GM23338 (cell line): Measurements from ENCODE around the gene PROC. TPM values are rescaled to one million over a fixed set of nuclear protein-coding genes. Genes with fewer than 3 reads are reported as not detected.
A peak's percentile ranks its signal among the peaks of the same experiment; 100 is the strongest.

Experiments
- ATAC-seq: fragments of 200-7000 bp; cut with Tn5 transposase; 3 replicates; pipeline ENCODE4 v1.9.1; 2020
- DNase-seq: peaks from one replicate; pipeline ENCODE4 v3.0.0-alpha.2; 2015; ENCODE audit warnings: low spot score
- H2AFZ ChIP-seq: fragments of 200-600 bp; sonication (generic); 2 replicates; pipeline ENCODE4 v1.8.0; 2016; ENCODE audit warnings: antibody characterized with exemption, mild to moderate bottlenecking, moderate library complexity
- H3F3A ChIP-seq: fragments of 200-600 bp; sonication (generic); replicated peaks from 2 replicates; pipeline ENCODE4 v1.8.0; 2017; ENCODE audit warnings: antibody characterized with exemption, mixed run types, low read depth
- H3K27ac ChIP-seq: fragments of 200-600 bp; sonication (generic); 2 replicates; pipeline ENCODE4 v1.6.1; 2016; ENCODE audit warnings: low read depth
- H3K27me3 ChIP-seq: fragments of 200-600 bp; sonication (generic); 2 replicates; pipeline ENCODE4 v1.8.0; 2016; ENCODE audit warnings: mild to moderate bottlenecking, mixed run types, moderate library complexity; ENCODE audit not compliant: insufficient read depth
- H3K36me3 ChIP-seq: fragments of 200-600 bp; sonication (generic); 2 replicates; pipeline ENCODE4 v1.8.0; 2016; ENCODE audit warnings: mild to moderate bottlenecking; ENCODE audit not compliant: insufficient read depth
- H3K4me1 ChIP-seq: fragments of 200-600 bp; sonication (generic); 2 replicates; pipeline ENCODE4 v1.8.0; 2016; ENCODE audit warnings: mild to moderate bottlenecking, moderate library complexity; ENCODE audit not compliant: insufficient read depth
- H3K4me2 ChIP-seq: fragments of 200-600 bp; sonication (generic); 2 replicates; pipeline ENCODE4 v1.7.1; 2017; ENCODE audit warnings: mixed run types
- H3K4me3 ChIP-seq: fragments of 200-600 bp; sonication (generic); 2 replicates; pipeline ENCODE4 v1.6.1; 2016; ENCODE audit warnings: mixed run types
- H3K79me2 ChIP-seq: fragments of 200-600 bp; sonication (generic); replicated peaks from 2 replicates; pipeline ENCODE4 v1.8.0; 2017; ENCODE audit warnings: mild to moderate bottlenecking; ENCODE audit not compliant: insufficient read depth
- H3K9me2 ChIP-seq: fragments of 200-600 bp; sonication (generic); 2 replicates; pipeline ENCODE4 v1.8.0; 2017; ENCODE audit not compliant: insufficient read depth
- H4K20me1 ChIP-seq: fragments of 200-600 bp; sonication (generic); replicated peaks from 2 replicates; pipeline ENCODE4 v1.8.0; 2017; ENCODE audit warnings: mild to moderate bottlenecking; ENCODE audit not compliant: insufficient read depth
- H3K27ac Mint-ChIP-seq: 2 replicates; pipeline ENCODE4 v1.8.0; 2020; ENCODE audit warnings: inconsistent platforms, mild to moderate bottlenecking, moderate library complexity, mixed read lengths
- H3K27me3 Mint-ChIP-seq: 3 replicates; pipeline ENCODE4 v1.8.0; 2022; ENCODE audit warnings: low read depth, mild to moderate bottlenecking, moderate library complexity, mixed read lengths, inconsistent platforms; ENCODE audit not compliant: insufficient read depth, poor library complexity
- H3K36me3 Mint-ChIP-seq: 3 replicates; pipeline ENCODE4 v1.8.0; 2021; ENCODE audit warnings: low read depth, mild to moderate bottlenecking, inconsistent platforms, moderate library complexity, mixed read lengths
- H3K4me1 Mint-ChIP-seq: 3 replicates; pipeline ENCODE4 v1.8.0; 2020; ENCODE audit warnings: mild to moderate bottlenecking, inconsistent platforms, mixed read lengths
- H3K4me3 Mint-ChIP-seq: 3 replicates; pipeline ENCODE4 v1.8.0; 2021; ENCODE audit warnings: moderate library complexity, mild to moderate bottlenecking, inconsistent platforms, mixed read lengths
- H3K9me3 Mint-ChIP-seq: 3 replicates; pipeline ENCODE4 v1.8.0; 2020; ENCODE audit warnings: moderate library complexity, mild to moderate bottlenecking, inconsistent platforms, mixed read lengths
- CREB1 ChIP-seq: fragments of 250-450 bp; sonication (Bioruptor Pico); IDR thresholded peaks from 2 replicates; pipeline ENCODE4 v1.5.0; 2020; ENCODE audit warnings: low read depth, mild to moderate bottlenecking, moderate library complexity
- EZH2 ChIP-seq: fragments of 200-600 bp; sonication (generic); IDR thresholded peaks from one replicate; pipeline ENCODE4 v1.8.0; 2017; ENCODE audit warnings: antibody characterized with exemption, mild to moderate bottlenecking, low read depth; ENCODE audit not compliant: unreplicated experiment
- EZH2phosphoT487 ChIP-seq: fragments of 200-600 bp; sonication (generic); IDR thresholded peaks from one replicate; pipeline ENCODE4 v1.8.1; 2018; ENCODE audit warnings: antibody characterized with exemption; ENCODE audit not compliant: unreplicated experiment
- JUNB ChIP-seq: IDR thresholded peaks from one replicate; pipeline ENCODE4 v1.6.1; 2016; ENCODE audit warnings: antibody characterized with exemption; ENCODE audit not compliant: unreplicated experiment
- NANOG ChIP-seq: IDR thresholded peaks from 2 replicates; pipeline ENCODE4 v1.6.1; 2016; ENCODE audit warnings: antibody characterized with exemption, borderline replicate concordance
- POLR2AphosphoS5 ChIP-seq: IDR thresholded peaks from 2 replicates; pipeline ENCODE4 v1.6.1; 2016; ENCODE audit warnings: antibody characterized with exemption, low read depth
- STAT1 ChIP-seq: IDR thresholded peaks from one replicate; pipeline ENCODE4 v1.6.1; 2016; ENCODE audit warnings: antibody characterized with exemption; ENCODE audit not compliant: unreplicated experiment
- ZNF114 ChIP-seq: fragments of 250-450 bp; sonication (Bioruptor Pico); IDR thresholded peaks from 2 replicates; pipeline ENCODE4 v1.5.0; 2020; ENCODE audit warnings: mild to moderate bottlenecking, moderate library complexity
- ZNF331 ChIP-seq: fragments of 250-450 bp; sonication (Bioruptor Pico); IDR thresholded peaks from 2 replicates; pipeline ENCODE4 v1.5.0; 2020; ENCODE audit warnings: low read depth, mild to moderate bottlenecking, moderate library complexity
- polyA plus RNA-seq: library from polyadenylated mRNA; unstranded; fragments of >200 nt; fragmentation: Nextera tagmentation; extraction: Ambion mirVana; gene quantifications from 2 replicates; pipeline ENCODE4 v1.2.1, GENCODE V29; 2016
- total RNA-seq: library from RNA; depleted of rRNA; stranded (reverse); fragments of >200 nt; shearing (Covaris generic); gene quantifications from 2 replicates; pipeline ENCODE4 v1.2.3, GENCODE V29; 2014
- TF ChIP-seq, protein P1 (sequence below): IDR thresholded peaks from one replicate; pipeline ENCODE4 v1.6.1; 2018; ENCODE audit warnings: antibody characterized with exemption; ENCODE audit not compliant: unreplicated experiment
- TF ChIP-seq, protein P2 (sequence below): IDR thresholded peaks from 2 replicates; pipeline ENCODE4 v1.6.1; 2016; ENCODE audit warnings: antibody characterized with exemption
- TF ChIP-seq, protein P3 (sequence below): fragments of 250-450 bp; sonication (Bioruptor Pico); IDR thresholded peaks from 2 replicates; pipeline ENCODE4 v1.5.0; 2020; ENCODE audit warnings: mild to moderate bottlenecking, moderate library complexity
- TF ChIP-seq, protein P4 (sequence below), 2 experiments: fragments of 200-600 bp in 1 of 2; sonication (generic) in 1 of 2; conservative IDR thresholded peaks; 2 replicates each; pipeline versions ENCODE4 v1.5.1 to v1.6.1; 2016 to 2017; ENCODE audit warnings: antibody characterized with exemption in 2 of 2, low read depth in 2 of 2, mild to moderate bottlenecking in 2 of 2, moderate library complexity in 1 of 2

Gene PROC
- total and polyA plus RNA-seq, 2 experiments from 2014 or later: 1.7 to 2.4 TPM

DNA sequence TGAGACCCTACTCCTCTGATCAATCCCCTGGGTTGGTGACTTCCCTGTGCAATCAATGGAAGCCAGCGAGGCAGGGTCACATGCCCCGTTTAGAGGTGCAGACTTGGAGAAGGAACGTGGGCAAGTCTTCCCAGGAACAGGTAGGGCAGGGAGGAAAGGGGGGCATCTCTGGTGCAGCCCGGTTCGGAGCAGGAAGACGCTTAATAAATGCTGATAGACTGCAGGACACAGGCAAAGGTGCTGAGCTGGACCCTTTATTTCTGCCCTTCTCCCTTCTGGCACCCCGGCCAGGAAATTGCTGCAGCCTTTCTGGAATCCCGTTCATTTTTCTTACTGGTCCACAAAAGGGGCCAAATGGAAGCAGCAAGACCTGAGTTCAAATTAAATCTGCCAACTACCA is 821 bp upstream of the PROC start:
- Histone ChIP-seq H2AFZ (no peak overlapping the region), H3K4me2 (no peak overlapping the region), H3K36me3 (no peaks in the 10 kb centered on the region), H3K27ac (no peak overlapping the region), H3K4me1 (peaks cover 4% of the 10 kb centered on the region; the same call in 1 of the 2 replicates), H3K4me3 (no peak overlapping the region), H3K27me3 (peaks cover 52% of the 10 kb centered on the region), H3K9me2 (no peaks in the 10 kb centered on the region), H3K79me2 (no peaks in the 10 kb centered on the region), H3F3A (0 out of 2 replicates have a peak, but pooled peaks cover 4% of the 10 kb centered on the region), H4K20me1 (no peaks in the 10 kb centered on the region; the same call in 1 of the 2 replicates)
- DNase-seq (no peak), ATAC-seq (no peak)
- H3K27me3 Mint-ChIP-seq: peaks cover 46% of the 10 kb centered on the region
- peaks cover 10% of the 10 kb centered on the region for H3K4me1 Mint-ChIP-seq
- TF ChIP-seq, protein P1, sequence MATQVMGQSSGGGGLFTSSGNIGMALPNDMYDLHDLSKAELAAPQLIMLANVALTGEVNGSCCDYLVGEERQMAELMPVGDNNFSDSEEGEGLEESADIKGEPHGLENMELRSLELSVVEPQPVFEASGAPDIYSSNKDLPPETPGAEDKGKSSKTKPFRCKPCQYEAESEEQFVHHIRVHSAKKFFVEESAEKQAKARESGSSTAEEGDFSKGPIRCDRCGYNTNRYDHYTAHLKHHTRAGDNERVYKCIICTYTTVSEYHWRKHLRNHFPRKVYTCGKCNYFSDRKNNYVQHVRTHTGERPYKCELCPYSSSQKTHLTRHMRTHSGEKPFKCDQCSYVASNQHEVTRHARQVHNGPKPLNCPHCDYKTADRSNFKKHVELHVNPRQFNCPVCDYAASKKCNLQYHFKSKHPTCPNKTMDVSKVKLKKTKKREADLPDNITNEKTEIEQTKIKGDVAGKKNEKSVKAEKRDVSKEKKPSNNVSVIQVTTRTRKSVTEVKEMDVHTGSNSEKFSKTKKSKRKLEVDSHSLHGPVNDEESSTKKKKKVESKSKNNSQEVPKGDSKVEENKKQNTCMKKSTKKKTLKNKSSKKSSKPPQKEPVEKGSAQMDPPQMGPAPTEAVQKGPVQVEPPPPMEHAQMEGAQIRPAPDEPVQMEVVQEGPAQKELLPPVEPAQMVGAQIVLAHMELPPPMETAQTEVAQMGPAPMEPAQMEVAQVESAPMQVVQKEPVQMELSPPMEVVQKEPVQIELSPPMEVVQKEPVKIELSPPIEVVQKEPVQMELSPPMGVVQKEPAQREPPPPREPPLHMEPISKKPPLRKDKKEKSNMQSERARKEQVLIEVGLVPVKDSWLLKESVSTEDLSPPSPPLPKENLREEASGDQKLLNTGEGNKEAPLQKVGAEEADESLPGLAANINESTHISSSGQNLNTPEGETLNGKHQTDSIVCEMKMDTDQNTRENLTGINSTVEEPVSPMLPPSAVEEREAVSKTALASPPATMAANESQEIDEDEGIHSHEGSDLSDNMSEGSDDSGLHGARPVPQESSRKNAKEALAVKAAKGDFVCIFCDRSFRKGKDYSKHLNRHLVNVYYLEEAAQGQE: no peak
- TF ChIP-seq JUNB: no peak
- no peak for TF ChIP-seq ZNF114 (CRISPR knock-in tag)
- no peak for TF ChIP-seq STAT1
- TF ChIP-seq, protein P2, sequence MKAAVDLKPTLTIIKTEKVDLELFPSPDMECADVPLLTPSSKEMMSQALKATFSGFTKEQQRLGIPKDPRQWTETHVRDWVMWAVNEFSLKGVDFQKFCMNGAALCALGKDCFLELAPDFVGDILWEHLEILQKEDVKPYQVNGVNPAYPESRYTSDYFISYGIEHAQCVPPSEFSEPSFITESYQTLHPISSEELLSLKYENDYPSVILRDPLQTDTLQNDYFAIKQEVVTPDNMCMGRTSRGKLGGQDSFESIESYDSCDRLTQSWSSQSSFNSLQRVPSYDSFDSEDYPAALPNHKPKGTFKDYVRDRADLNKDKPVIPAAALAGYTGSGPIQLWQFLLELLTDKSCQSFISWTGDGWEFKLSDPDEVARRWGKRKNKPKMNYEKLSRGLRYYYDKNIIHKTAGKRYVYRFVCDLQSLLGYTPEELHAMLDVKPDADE: no peak
- no peak for TF ChIP-seq CREB1 (CRISPR knock-in tag)
- TF ChIP-seq EZH2phosphoT487: no peak
- no peak for TF ChIP-seq ZNF331 (CRISPR knock-in tag)
- TF ChIP-seq, protein P3, sequence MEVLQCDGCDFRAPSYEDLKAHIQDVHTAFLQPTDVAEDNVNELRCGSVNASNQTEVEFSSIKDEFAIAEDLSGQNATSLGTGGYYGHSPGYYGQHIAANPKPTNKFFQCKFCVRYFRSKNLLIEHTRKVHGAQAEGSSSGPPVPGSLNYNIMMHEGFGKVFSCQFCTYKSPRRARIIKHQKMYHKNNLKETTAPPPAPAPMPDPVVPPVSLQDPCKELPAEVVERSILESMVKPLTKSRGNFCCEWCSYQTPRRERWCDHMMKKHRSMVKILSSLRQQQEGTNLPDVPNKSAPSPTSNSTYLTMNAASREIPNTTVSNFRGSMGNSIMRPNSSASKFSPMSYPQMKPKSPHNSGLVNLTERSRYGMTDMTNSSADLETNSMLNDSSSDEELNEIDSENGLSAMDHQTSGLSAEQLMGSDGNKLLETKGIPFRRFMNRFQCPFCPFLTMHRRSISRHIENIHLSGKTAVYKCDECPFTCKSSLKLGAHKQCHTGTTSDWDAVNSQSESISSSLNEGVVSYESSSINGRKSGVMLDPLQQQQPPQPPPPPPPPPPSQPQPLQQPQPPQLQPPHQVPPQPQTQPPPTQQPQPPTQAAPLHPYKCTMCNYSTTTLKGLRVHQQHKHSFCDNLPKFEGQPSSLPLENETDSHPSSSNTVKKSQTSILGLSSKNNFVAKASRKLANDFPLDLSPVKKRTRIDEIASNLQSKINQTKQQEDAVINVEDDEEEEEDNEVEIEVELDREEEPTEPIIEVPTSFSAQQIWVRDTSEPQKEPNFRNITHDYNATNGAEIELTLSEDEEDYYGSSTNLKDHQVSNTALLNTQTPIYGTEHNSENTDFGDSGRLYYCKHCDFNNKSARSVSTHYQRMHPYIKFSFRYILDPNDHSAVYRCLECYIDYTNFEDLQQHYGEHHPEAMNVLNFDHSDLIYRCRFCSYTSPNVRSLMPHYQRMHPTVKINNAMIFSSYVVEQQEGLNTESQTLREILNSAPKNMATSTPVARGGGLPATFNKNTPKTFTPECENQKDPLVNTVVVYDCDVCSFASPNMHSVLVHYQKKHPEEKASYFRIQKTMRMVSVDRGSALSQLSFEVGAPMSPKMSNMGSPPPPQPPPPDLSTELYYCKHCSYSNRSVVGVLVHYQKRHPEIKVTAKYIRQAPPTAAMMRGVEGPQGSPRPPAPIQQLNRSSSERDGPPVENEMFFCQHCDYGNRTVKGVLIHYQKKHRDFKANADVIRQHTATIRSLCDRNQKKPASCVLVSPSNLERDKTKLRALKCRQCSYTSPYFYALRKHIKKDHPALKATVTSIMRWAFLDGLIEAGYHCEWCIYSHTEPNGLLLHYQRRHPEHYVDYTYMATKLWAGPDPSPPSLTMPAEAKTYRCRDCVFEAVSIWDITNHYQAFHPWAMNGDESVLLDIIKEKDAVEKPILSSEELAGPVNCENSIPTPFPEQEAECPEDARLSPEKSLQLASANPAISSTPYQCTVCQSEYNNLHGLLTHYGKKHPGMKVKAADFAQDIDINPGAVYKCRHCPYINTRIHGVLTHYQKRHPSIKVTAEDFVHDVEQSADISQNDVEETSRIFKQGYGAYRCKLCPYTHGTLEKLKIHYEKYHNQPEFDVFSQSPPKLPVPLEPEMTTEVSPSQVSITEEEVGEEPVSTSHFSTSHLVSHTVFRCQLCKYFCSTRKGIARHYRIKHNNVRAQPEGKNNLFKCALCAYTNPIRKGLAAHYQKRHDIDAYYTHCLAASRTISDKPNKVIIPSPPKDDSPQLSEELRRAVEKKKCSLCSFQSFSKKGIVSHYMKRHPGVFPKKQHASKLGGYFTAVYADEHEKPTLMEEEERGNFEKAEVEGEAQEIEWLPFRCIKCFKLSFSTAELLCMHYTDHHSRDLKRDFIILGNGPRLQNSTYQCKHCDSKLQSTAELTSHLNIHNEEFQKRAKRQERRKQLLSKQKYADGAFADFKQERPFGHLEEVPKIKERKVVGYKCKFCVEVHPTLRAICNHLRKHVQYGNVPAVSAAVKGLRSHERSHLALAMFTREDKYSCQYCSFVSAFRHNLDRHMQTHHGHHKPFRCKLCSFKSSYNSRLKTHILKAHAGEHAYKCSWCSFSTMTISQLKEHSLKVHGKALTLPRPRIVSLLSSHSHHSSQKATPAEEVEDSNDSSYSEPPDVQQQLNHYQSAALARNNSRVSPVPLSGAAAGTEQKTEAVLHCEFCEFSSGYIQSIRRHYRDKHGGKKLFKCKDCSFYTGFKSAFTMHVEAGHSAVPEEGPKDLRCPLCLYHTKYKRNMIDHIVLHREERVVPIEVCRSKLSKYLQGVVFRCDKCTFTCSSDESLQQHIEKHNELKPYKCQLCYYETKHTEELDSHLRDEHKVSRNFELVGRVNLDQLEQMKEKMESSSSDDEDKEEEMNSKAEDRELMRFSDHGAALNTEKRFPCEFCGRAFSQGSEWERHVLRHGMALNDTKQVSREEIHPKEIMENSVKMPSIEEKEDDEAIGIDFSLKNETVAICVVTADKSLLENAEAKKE (CRISPR knock-in tag): no peak
- no peak for TF ChIP-seq POLR2AphosphoS5
- TF ChIP-seq, protein P4, sequence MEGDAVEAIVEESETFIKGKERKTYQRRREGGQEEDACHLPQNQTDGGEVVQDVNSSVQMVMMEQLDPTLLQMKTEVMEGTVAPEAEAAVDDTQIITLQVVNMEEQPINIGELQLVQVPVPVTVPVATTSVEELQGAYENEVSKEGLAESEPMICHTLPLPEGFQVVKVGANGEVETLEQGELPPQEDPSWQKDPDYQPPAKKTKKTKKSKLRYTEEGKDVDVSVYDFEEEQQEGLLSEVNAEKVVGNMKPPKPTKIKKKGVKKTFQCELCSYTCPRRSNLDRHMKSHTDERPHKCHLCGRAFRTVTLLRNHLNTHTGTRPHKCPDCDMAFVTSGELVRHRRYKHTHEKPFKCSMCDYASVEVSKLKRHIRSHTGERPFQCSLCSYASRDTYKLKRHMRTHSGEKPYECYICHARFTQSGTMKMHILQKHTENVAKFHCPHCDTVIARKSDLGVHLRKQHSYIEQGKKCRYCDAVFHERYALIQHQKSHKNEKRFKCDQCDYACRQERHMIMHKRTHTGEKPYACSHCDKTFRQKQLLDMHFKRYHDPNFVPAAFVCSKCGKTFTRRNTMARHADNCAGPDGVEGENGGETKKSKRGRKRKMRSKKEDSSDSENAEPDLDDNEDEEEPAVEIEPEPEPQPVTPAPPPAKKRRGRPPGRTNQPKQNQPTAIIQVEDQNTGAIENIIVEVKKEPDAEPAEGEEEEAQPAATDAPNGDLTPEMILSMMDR (conservative IDR thresholded peaks at IDR 0.05; ENCODE audit: low read depth in 2 of 2): no peak
- no peak for TF ChIP-seq NANOG
- TF ChIP-seq EZH2: no peak
- peaks cover 7% of the 10 kb centered on the region; the same call in 1 of the 3 replicates for H3K36me3 Mint-ChIP-seq
- H3K9me3 Mint-ChIP-seq: peaks cover 4% of the 10 kb centered on the region; the same call in 2 of the 3 replicates
- H3K27ac Mint-ChIP-seq: no peak overlapping the region
- H3K4me3 Mint-ChIP-seq: peak overlapping the region; percentile 8; the same call in 1 of the 3 replicates
